HG02623 (cell line): ENCODE results near the gene ZNF672.
"Not testable (repeated sequence)": the region's sequence is repeated elsewhere in the genome, so short reads cannot be mapped to it uniquely, and the experiment has no call there.

Experiments used
- ATAC-seq: cut with Tn5 transposase; IDR thresholded peaks from one replicate; pipeline ENCODE4 v1.9.1; 2021; ENCODE audit warnings: moderate library complexity; ENCODE audit not compliant: unreplicated experiment

Gene ZNF672

DNA sequence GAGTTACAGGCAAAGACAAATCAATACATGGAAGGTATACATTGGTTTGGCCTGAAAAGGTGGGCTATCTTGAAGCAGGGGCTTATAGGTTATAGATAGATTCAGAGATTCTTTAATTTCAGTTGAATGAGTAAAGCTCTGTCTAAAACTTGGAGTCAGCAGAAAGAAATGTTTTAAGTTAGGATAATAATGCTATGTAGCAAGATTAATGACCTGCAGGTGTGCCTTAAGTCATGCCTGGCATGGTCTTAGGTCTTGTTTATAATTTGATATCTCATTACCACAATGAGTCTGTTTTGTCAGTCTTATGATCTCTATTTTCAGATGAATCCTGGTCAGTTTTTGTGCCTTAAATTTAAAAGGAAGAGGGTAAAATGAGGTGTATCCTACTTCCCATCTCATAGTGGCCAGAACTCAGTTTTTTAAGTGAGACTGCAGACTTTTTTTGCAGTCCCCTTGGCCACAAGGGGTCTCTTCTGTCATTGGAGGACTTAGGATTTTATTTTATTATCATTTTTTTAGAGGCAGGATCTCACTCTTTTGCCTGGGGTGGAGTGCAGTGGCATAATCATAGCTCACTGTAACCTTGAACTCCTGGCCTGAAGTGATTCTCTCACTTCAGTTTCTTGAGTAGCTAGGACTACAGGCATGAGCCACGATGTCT lies 46.7 kb downstream of the ZNF672 start:
- no peak for ATAC-seq

DNA sequence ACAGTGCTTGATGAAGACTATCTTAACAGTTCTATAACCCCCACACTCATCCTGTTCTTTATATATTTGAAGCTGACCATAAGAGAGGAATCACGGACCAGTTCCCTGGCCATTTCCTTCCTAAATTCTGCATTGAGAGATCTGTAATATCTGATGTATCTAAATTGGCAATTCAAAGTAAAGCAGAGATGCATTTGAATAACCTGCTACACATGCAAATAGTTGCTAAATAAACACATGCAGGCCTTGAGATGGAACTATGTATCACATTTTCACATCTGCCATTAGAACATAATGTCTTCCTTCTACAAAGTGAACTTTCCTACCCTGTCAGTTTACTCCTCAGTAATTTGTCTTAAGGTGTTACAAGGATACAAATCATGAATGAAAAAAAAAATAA lies 47.6 kb downstream of the ZNF672 start:
- no peak for ATAC-seq

DNA sequence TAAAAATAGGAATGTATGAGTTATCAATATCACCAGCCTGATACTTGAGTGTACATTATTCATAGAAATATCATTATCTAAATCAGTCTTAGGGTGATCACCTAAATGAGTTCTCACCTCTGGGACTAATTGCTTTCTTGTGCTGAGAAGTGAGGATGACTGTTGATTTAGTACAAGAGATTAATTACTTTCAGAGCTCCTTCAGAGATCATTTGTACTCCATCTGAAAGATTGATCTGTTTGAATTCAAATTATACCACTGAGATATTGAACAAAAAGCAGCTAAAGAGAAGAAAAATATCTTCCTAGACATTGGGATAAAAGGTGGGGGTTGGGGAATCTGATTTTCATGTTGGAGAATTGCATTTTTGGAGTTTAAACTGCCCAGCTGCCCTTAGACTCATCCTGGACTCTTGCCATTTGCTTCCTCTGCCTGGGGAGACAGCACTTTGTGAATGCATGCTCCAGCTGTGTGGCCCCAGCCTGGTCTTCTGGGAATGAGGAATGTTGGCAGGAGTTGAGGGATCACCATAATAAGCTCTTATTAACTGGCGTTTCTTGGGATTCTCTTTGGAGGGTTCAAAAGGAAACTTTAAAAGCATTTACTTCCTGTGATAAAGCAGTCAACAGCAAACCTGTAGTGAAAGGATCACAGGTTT lies 48.3 kb downstream of the ZNF672 start:
- no peak for ATAC-seq

DNA sequence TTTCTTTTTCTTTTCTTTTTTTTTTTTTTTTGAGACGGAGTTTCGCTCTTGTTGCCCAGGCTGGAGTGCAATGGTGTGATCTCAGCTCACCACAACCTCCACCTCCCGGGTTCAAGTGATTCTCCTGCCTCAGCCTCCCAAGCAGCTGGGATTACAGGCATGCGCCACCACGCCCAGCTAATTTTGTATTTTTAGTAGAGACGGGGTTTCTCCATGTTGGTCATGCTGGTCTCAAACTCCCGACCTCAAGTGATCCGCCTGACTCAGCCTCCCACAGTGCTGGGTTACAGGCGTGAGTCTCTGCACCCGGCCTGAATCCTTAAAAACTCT lies 51.9 kb downstream of the ZNF672 start:
- not testable (repeated sequence) for ATAC-seq

DNA sequence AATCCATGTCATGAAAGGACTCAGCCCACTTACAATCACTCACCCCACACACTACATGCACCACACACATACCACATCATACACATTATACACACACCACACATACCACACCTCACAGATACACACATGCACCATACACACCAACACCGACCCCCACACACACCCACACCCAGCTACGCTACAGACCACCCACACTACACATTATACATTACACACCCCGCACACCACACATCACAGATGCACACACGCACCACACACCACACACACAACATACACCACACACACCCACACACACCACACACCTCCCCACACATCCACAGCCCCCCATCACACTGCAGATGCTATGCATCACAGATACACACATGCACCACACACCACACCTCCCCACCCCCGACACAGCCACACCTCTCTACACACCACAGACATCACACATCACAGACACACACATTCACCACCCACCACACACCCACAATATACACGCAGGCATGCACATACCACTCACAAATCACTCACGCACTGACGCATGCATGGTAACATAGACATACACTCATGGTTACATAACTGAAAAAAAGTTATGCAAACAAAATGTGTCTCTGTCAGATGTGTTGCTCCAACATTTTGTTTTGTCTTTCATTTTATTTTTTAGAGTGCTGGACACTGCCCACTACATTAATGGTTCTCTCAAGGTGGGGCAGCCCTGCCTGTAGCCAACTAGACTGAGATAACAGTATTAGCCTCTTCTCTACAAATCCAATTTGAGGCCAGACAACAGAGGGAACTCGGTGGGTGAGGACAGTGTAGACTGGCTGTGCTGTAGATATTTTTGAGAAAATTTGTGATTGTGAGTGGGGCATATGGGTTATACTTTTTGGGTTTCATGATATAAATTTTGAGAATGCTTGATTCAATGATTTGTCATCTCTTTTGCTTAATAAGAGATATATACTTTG lies 52.8 kb downstream of the ZNF672 start:
- ATAC-seq, result no peak

DNA sequence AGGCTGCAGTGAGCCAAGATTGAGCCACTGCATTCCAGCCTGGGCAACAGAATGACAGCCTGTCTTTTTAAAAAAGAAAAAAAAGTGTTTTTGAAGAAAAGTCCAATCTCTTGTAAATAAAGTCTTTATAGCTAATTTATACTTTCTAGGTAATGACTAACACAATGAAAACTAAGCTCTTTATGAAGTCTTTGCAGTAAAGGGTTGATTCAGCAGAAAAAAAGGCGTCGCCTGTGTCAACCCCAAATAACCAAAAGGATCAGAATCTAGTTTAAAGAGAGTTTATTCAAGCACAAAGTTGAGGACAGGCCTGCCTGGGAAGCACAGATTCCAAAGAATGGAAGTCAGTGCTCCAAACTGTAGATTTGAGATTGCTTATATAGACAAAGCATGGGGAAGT lies 53.7 kb downstream of the ZNF672 start:
- ATAC-seq, result no peak

DNA sequence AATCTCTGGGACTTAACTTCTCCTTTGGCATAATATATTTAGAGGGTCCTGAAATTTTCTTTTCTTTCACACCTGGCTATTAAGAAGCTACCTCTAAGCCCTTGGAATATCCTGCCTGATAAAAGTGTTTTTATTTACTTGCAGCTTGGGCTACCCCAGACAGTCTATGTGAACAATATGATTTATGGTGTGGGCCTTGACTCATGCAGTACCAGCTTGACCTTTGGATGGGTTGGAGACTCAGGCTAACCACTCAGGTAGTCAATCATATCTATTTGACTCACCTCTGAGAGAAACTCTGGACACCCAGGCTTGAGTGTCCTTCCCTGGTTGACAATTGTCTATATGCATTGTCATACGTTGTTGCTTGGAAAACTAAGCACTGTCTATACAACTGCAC lies 54.6 kb downstream of the ZNF672 start:
- no peak for ATAC-seq

DNA sequence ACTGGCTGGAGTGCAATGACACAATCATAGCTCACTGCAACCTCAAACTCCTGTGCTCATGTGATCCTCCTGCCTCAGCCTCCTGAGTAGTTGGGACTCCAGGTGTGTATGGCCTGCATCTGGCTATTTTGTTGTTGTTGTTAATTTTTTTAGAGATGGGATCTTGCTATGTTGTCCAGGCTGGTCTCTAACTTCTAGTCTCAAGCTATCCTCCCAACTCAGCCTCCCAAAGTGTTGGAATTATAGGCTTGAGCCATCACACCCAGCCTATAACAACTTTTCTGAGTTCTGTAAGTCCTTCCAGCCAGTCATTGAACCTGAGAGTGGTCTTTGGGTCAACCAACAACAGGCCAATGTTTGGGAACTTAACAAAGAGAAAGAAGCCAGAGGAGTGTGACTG lies 56.8 kb downstream of the ZNF672 start:
- ATAC-seq, result no peak

DNA sequence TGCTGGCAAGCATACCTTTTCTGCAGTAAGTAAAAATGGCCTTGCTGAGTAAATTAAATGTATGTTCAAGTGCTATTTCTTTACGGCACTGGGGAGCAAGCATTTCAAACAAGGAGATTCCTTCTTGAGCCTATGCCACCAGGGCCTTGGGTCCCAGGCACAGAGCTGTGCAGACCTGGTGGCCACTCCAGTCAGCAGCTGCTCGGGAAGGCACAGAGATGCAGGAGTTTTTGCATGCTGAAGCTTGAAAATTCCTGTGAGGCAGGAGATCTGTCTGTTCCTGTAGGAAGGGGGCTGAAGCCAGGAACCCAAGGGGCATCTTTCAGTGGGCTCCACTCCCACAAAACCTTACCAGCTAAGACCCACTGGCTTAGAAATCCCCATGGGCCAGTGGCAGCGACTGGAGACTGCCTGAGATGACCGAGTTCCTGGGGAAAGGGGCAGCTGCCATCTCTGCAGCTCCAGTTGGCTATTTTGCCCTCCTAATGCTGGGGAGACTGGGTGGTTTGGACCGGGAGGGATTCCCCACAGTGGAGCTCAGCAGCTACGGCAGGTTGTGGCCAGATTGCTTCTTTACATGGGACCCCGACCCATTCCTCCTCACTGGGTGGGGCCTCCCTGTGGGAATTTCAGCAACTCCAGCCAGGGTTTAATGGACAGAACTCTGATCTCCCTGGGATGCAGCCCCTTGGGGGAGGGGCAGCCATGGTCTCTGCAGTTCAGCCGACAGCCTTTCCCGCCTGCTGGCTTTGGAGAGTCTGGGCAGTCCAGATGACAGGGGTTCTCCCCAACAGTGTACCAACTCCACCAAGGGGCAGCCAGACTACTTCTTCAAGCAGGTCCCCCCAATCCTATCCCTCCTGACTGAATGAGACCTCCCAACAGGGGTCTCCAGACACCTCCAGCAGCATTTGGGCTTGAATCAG lies 59.7 kb downstream of the ZNF672 start:
- no peak for ATAC-seq
